SH-SY5Y (cell line): ENCODE results near the gene IL18RAP.

Source experiments
- GATA2 ChIP-seq: IDR thresholded peaks from 2 replicates; pipeline ENCODE4 v1.6.1; 2011; ENCODE audit warnings: mild to moderate bottlenecking, low read depth, low read length
- GATA3 ChIP-seq: IDR thresholded peaks from 2 replicates; pipeline ENCODE4 v1.6.1; 2011; ENCODE audit warnings: low read depth, mild to moderate bottlenecking, low read length, moderate library complexity

- no peak for TF ChIP-seq GATA2
- TF ChIP-seq GATA3, result no peak
Observed at GRCh38 chr2:102401865-102402264, 21.1 kb upstream of the IL18RAP start.
